ENCODE data around the gene MLLT3.

The MLLT3 gene

GRCh38 chr9:20619487-20620200 is 2.7 kb downstream of the MLLT3 start:
- peak; percentile 47 for DNase-seq
- Mint-ChIP-seq H3K4me3 (peak overlapping the region; percentile 87), H3K36me3 (ENCODE audit: low read depth) (peaks cover 26% of the 10 kb centered on the region), H3K9me3 (no peaks in the 10 kb centered on the region), H3K4me1 (ENCODE audit: low read depth) (peaks cover 61% of the 10 kb centered on the region), H3K27ac (peak overlapping the region; percentile 38), H3K27me3 (no peaks in the 10 kb centered on the region)

GRCh38 chr9:20618361-20618802 is 3.9 kb downstream of the MLLT3 start:
- no peaks in the 10 kb centered on the region for H3K27me3 Mint-ChIP-seq
- peak overlapping the region; percentile 13 for H3K27ac Mint-ChIP-seq
- peaks cover 26% of the 10 kb centered on the region for H3K36me3 Mint-ChIP-seq (ENCODE audit: low read depth)
- H3K9me3 Mint-ChIP-seq = no peaks in the 10 kb centered on the region
- no peak overlapping the region for H3K4me3 Mint-ChIP-seq
- H3K4me1 Mint-ChIP-seq (ENCODE audit: low read depth) = peaks cover 57% of the 10 kb centered on the region
- DNase-seq = no peak

GRCh38 chr9:20616808-20617207 is 5.5 kb downstream of the MLLT3 start:
- no peak overlapping the region for H3K27ac Mint-ChIP-seq
- H3K36me3 Mint-ChIP-seq (ENCODE audit: low read depth) = peaks cover 17% of the 10 kb centered on the region
- DNase-seq = no peak
- H3K27me3 Mint-ChIP-seq = no peaks in the 10 kb centered on the region
- H3K9me3 Mint-ChIP-seq = no peaks in the 10 kb centered on the region
- no peak overlapping the region for H3K4me3 Mint-ChIP-seq
- peaks cover 73% of the 10 kb centered on the region for H3K4me1 Mint-ChIP-seq (ENCODE audit: low read depth)

- Mint-ChIP-seq H3K27me3 (no peaks in the 10 kb centered on the region), H3K4me3 (no peak overlapping the region), H3K27ac (peak overlapping the region; percentile 66), H3K36me3 (ENCODE audit: low read depth) (peaks cover 6% of the 10 kb centered on the region), H3K4me1 (ENCODE audit: low read depth) (peaks cover 80% of the 10 kb centered on the region), H3K9me3 (no peaks in the 10 kb centered on the region)
- no peak for DNase-seq
Measured at GRCh38 chr9:20614602-20615216, 7.6 kb downstream of the MLLT3 start.

- Mint-ChIP-seq H3K27me3 (no peaks in the 10 kb centered on the region), H3K4me3 (no peak overlapping the region), H3K9me3 (no peaks in the 10 kb centered on the region), H3K27ac (no peak overlapping the region), H3K36me3 (ENCODE audit: low read depth) (peaks cover 6% of the 10 kb centered on the region), H3K4me1 (ENCODE audit: low read depth) (peaks cover 77% of the 10 kb centered on the region)
- no peak for DNase-seq
Measured at GRCh38 chr9:20611691-20612287, 10.5 kb downstream of the MLLT3 start.

- H3K4me3 Mint-ChIP-seq = no peak overlapping the region
- no peak for DNase-seq
- no peaks in the 10 kb centered on the region for H3K9me3 Mint-ChIP-seq
- peaks cover 6% of the 10 kb centered on the region for H3K36me3 Mint-ChIP-seq (ENCODE audit: low read depth)
- H3K4me1 Mint-ChIP-seq (ENCODE audit: low read depth) = peaks cover 77% of the 10 kb centered on the region
- H3K27me3 Mint-ChIP-seq = no peaks in the 10 kb centered on the region
- H3K27ac Mint-ChIP-seq = no peak overlapping the region
Measured at GRCh38 chr9:20610591-20610990, 11.7 kb downstream of the MLLT3 start.

GRCh38 chr9:20608582-20608981 is 13.7 kb downstream of the MLLT3 start:
- Mint-ChIP-seq H3K27ac (peak overlapping the region; percentile 1), H3K4me3 (peak overlapping the region; percentile 1), H3K4me1 (ENCODE audit: low read depth) (peaks cover 78% of the 10 kb centered on the region), H3K9me3 (no peaks in the 10 kb centered on the region), H3K36me3 (ENCODE audit: low read depth) (no peaks in the 10 kb centered on the region), H3K27me3 (no peaks in the 10 kb centered on the region)
- no peak for DNase-seq

GRCh38 chr9:20606652-20607051 is 15.6 kb downstream of the MLLT3 start:
- Mint-ChIP-seq H3K4me1 (ENCODE audit: low read depth) (peaks cover 79% of the 10 kb centered on the region), H3K27ac (peak overlapping the region; percentile 12), H3K27me3 (no peaks in the 10 kb centered on the region), H3K4me3 (no peak overlapping the region), H3K36me3 (ENCODE audit: low read depth) (no peaks in the 10 kb centered on the region), H3K9me3 (no peaks in the 10 kb centered on the region)
- no peak for DNase-seq

- peaks cover 82% of the 10 kb centered on the region for H3K4me1 Mint-ChIP-seq (ENCODE audit: low read depth)
- peak overlapping the region; percentile 67 for H3K4me3 Mint-ChIP-seq
- no peak for DNase-seq
- H3K27me3 Mint-ChIP-seq = no peaks in the 10 kb centered on the region
- no peaks in the 10 kb centered on the region for H3K9me3 Mint-ChIP-seq
- H3K27ac Mint-ChIP-seq = peak overlapping the region; percentile 66
- H3K36me3 Mint-ChIP-seq (ENCODE audit: low read depth) = peaks cover 5% of the 10 kb centered on the region
Measured at GRCh38 chr9:20604562-20604961, 17.7 kb downstream of the MLLT3 start.

GRCh38 chr9:20603524-20604268 is 18.6 kb downstream of the MLLT3 start:
- Mint-ChIP-seq H3K36me3 (ENCODE audit: low read depth) (peaks cover 6% of the 10 kb centered on the region), H3K4me3 (no peak overlapping the region), H3K27me3 (no peaks in the 10 kb centered on the region), H3K9me3 (no peaks in the 10 kb centered on the region), H3K27ac (no peak overlapping the region), H3K4me1 (ENCODE audit: low read depth) (peaks cover 80% of the 10 kb centered on the region)
- DNase-seq = no peak

GRCh38 chr9:20601292-20601691 is 21.0 kb downstream of the MLLT3 start:
- H3K27ac Mint-ChIP-seq = peak overlapping the region; percentile 26
- peaks cover 78% of the 10 kb centered on the region for H3K4me1 Mint-ChIP-seq (ENCODE audit: low read depth)

GRCh38 chr9:20599195-20599594 is 23.1 kb downstream of the MLLT3 start:
- Mint-ChIP-seq H3K4me1 (ENCODE audit: low read depth) (peaks cover 78% of the 10 kb centered on the region), H3K4me3 (no peak overlapping the region), H3K27ac (no peak overlapping the region), H3K9me3 (no peaks in the 10 kb centered on the region), H3K36me3 (ENCODE audit: low read depth) (peaks cover 7% of the 10 kb centered on the region), H3K27me3 (no peaks in the 10 kb centered on the region)
- DNase-seq = no peak

More at GRCh38 chr9:20601292-20601691, 21.0 kb downstream of the MLLT3 start:
- DNase-seq = no peak
- Mint-ChIP-seq H3K36me3 (ENCODE audit: low read depth) (peaks cover 7% of the 10 kb centered on the region), H3K4me3 (no peak overlapping the region), H3K27me3 (no peaks in the 10 kb centered on the region), H3K9me3 (no peaks in the 10 kb centered on the region)

GRCh38 chr9:20598367-20598766 is 23.9 kb downstream of the MLLT3 start:
- H3K4me3 Mint-ChIP-seq = no peak overlapping the region
- H3K4me1 Mint-ChIP-seq (ENCODE audit: low read depth) = peaks cover 76% of the 10 kb centered on the region
- H3K9me3 Mint-ChIP-seq = no peaks in the 10 kb centered on the region
- H3K27ac Mint-ChIP-seq = peak overlapping the region; percentile 65
- DNase-seq = no peak
- H3K27me3 Mint-ChIP-seq = no peaks in the 10 kb centered on the region
- H3K36me3 Mint-ChIP-seq (ENCODE audit: low read depth) = peaks cover 7% of the 10 kb centered on the region

- no peak for DNase-seq
- Mint-ChIP-seq H3K4me1 (ENCODE audit: low read depth) (peaks cover 72% of the 10 kb centered on the region), H3K36me3 (ENCODE audit: low read depth) (peaks cover 7% of the 10 kb centered on the region), H3K27ac (no peak overlapping the region), H3K27me3 (no peaks in the 10 kb centered on the region), H3K9me3 (no peaks in the 10 kb centered on the region), H3K4me3 (no peak overlapping the region)
Measured at GRCh38 chr9:20597862-20598261, 24.4 kb downstream of the MLLT3 start.
